RWPE2 (cell line): ENCODE results near the gene AHCYL2.

Source experiments
- ATAC-seq: fragments of 200-7000 bp; cut with Tn5 transposase; 3 replicates; pipeline ENCODE4 v1.9.1; 2021; ENCODE audit warnings: low read depth
- DNase-seq: peaks from one replicate; pipeline ENCODE4 v3.0.0-alpha.2; 2020; ENCODE audit warnings: low spot score
- H3K27ac ChIP-seq: fragments of 450-650 bp; 2 replicates; pipeline ENCODE4 v1.5.1; 2017; ENCODE audit warnings: mild to moderate bottlenecking; ENCODE audit not compliant: poor library complexity, severe bottlenecking
- H3K27me3 ChIP-seq: fragments of 250-450 bp; sonication (Bioruptor Pico); 2 replicates; pipeline ENCODE4 v1.5.1; 2021; ENCODE audit warnings: mild to moderate bottlenecking, moderate library complexity; ENCODE audit not compliant: insufficient read depth, poor library complexity, severe bottlenecking
- H3K36me3 ChIP-seq: fragments of 250-450 bp; sonication (Bioruptor Pico); 2 replicates; pipeline ENCODE4 v1.5.1; 2020; ENCODE audit warnings: low read depth, mild to moderate bottlenecking, moderate library complexity
- H3K4me1 ChIP-seq: fragments of 250-450 bp; sonication (Bioruptor Pico); 2 replicates; pipeline ENCODE4 v1.5.1; 2021; ENCODE audit warnings: mild to moderate bottlenecking, moderate library complexity; ENCODE audit not compliant: insufficient read depth, poor library complexity, severe bottlenecking
- H3K4me3 ChIP-seq: fragments of 250-450 bp; sonication (Bioruptor Pico); 2 replicates; pipeline ENCODE4 v1.5.1; 2021; ENCODE audit warnings: mild to moderate bottlenecking, moderate library complexity; ENCODE audit not compliant: severe bottlenecking
- H3K9me3 ChIP-seq: fragments of 250-450 bp; sonication (Bioruptor Pico); 2 replicates; pipeline ENCODE4 v1.5.1; 2021; ENCODE audit warnings: mild to moderate bottlenecking, moderate library complexity; ENCODE audit not compliant: severe bottlenecking
- CTCF ChIP-seq: fragments of 450-650 bp; IDR thresholded peaks from one replicate; pipeline ENCODE4 v1.5.1; 2017; ENCODE audit warnings: mild to moderate bottlenecking, moderate library complexity; ENCODE audit not compliant: poor library complexity, severe bottlenecking

Gene AHCYL2

GRCh38 chr7:129187681-129188371 is 37.0 kb upstream of the AHCYL2 start:
- Histone ChIP-seq H3K4me1 (peaks cover 4% of the 10 kb centered on the region), H3K27ac (no peak overlapping the region), H3K36me3 (no peaks in the 10 kb centered on the region), H3K9me3 (no peaks in the 10 kb centered on the region), H3K27me3 (no peaks in the 10 kb centered on the region), H3K4me3 (peak overlapping the region; percentile 76)
- ATAC-seq, result no peak; the same call in 2 of the 3 replicates
- DNase-seq, result no peak
- no peak for TF ChIP-seq CTCF

GRCh38 chr7:129188372-129188891 is 36.4 kb upstream of the AHCYL2 start, which contains the start of gene SMO:
TSS of gene SMO (plus strand) at chr7:129188633. CDS start at chr7:129189152, 519 bp downstream.
- no peak for TF ChIP-seq CTCF
- no peaks in the 10 kb centered on the region for H3K9me3 ChIP-seq
- peak within 1 kb of the TSS; percentile 76 for H3K4me3 ChIP-seq
- ATAC-seq (peak; percentile 59), DNase-seq (no peak)
- no peak within 1 kb of the TSS for H3K27ac ChIP-seq
- peaks cover 4% of the 10 kb centered on the region for H3K4me1 ChIP-seq
- H3K27me3 ChIP-seq, result no peaks in the 10 kb centered on the region
- H3K36me3 ChIP-seq, result no peaks in the 10 kb centered on the region

- Histone ChIP-seq H3K36me3 (no peaks in the 10 kb centered on the region), H3K9me3 (no peaks in the 10 kb centered on the region), H3K4me1 (peaks cover 4% of the 10 kb centered on the region), H3K27me3 (no peaks in the 10 kb centered on the region), H3K4me3 (peak overlapping the region; percentile 76), H3K27ac (no peak overlapping the region)
- ATAC-seq, result peak; percentile 35
- no peak for DNase-seq
- TF ChIP-seq CTCF, result no peak
These were observed 35.8 kb upstream of the AHCYL2 start for GRCh38 chr7:129188892-129189660.

- DNase-seq (no peak), ATAC-seq (no peak)
- Histone ChIP-seq H3K4me1 (peaks cover 4% of the 10 kb centered on the region), H3K36me3 (no peaks in the 10 kb centered on the region), H3K4me3 (peak overlapping the region; percentile 76), H3K9me3 (no peaks in the 10 kb centered on the region), H3K27ac (no peak overlapping the region), H3K27me3 (no peaks in the 10 kb centered on the region)
- TF ChIP-seq CTCF, result no peak
These were observed 35.0 kb upstream of the AHCYL2 start for GRCh38 chr7:129189661-129190310.
